SU-DHL-6 (cell line): Measurements from ENCODE around the gene WDPCP.

Experiments used
- EZH2phosphoT487 ChIP-seq: fragments of 200-600 bp; sonication (generic), shearing (Covaris generic); conservative IDR thresholded peaks from 2 replicates; pipeline ENCODE4 v1.6.1; 2018; ENCODE audit warnings: mild to moderate bottlenecking, antibody characterized with exemption, low read length, moderate library complexity, mixed read lengths
- TF ChIP-seq, protein P1 (sequence below): fragments of 200-600 bp; sonication (generic); IDR thresholded peaks from one replicate; pipeline ENCODE4 v1.5.1; 2017; ENCODE audit warnings: antibody characterized with exemption, mild to moderate bottlenecking, low read length, moderate library complexity; ENCODE audit not compliant: insufficient read depth, poor library complexity, severe bottlenecking

DNA sequence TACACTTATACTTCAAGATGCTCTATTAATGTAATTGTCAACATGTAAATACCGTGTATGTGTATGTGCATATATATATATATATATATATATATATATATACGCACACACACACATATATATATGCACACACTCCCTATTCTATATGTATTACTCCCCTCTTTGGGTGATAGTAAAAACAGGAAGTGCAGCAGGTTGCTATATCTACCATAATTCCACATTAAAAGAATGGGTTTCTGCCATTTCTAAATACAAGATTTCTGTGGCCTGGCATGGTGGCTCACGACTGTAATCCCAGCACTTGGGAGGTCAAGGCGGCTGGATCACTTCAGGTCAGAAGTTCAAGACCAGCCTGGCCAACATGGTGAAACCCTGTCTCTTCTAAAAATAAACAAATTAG is 460.7 kb downstream of the WDPCP start:
- TF ChIP-seq, protein P1, sequence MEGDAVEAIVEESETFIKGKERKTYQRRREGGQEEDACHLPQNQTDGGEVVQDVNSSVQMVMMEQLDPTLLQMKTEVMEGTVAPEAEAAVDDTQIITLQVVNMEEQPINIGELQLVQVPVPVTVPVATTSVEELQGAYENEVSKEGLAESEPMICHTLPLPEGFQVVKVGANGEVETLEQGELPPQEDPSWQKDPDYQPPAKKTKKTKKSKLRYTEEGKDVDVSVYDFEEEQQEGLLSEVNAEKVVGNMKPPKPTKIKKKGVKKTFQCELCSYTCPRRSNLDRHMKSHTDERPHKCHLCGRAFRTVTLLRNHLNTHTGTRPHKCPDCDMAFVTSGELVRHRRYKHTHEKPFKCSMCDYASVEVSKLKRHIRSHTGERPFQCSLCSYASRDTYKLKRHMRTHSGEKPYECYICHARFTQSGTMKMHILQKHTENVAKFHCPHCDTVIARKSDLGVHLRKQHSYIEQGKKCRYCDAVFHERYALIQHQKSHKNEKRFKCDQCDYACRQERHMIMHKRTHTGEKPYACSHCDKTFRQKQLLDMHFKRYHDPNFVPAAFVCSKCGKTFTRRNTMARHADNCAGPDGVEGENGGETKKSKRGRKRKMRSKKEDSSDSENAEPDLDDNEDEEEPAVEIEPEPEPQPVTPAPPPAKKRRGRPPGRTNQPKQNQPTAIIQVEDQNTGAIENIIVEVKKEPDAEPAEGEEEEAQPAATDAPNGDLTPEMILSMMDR, result no peak
- TF ChIP-seq EZH2phosphoT487, result no peak
